ENCODE measurements around the gene NEMP1. TPM values are rescaled to one million over a fixed set of nuclear protein-coding genes. Genes with fewer than 3 reads are reported as not detected.

The NEMP1 gene
- total and polyA plus RNA-seq, 7 donors = 1.3 to 3.2 (median 2.4) TPM

DNA sequence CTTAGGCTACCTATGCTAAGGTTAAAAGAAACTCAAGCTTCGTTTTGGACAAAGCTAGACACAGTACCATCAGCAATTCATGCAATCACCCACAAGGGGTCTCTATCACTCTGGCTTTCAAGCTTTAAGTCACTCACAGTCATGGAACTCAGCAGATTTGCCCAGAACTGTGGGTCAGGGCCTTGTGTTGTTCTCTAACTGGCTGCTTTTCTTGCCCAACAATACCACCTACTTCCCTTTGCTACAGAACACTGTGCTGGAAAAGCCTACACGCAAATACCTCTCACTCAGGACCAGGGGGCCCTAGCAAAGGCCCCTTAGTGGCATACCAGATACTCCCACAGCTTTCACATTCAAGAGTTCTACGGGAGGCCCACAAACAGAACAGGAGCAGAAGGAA, 9.1 kb downstream of the NEMP1 start:
- peak; percentile 90 to 99 (median 95) for ATAC-seq
- intact Hi-C loops (cut with DNase I) = loop anchor here in 1 of 2 donors (1.0 to 2.0 kb wide), 2 partner anchors 43 to 115 kb away; no protein-coding TSS in a partner anchor
- no peak overlapping the region for H3K4me3 ChIP-seq
- no peaks in the 10 kb centered on the region for H3K9me3 ChIP-seq
- TF ChIP-seq, protein P1, sequence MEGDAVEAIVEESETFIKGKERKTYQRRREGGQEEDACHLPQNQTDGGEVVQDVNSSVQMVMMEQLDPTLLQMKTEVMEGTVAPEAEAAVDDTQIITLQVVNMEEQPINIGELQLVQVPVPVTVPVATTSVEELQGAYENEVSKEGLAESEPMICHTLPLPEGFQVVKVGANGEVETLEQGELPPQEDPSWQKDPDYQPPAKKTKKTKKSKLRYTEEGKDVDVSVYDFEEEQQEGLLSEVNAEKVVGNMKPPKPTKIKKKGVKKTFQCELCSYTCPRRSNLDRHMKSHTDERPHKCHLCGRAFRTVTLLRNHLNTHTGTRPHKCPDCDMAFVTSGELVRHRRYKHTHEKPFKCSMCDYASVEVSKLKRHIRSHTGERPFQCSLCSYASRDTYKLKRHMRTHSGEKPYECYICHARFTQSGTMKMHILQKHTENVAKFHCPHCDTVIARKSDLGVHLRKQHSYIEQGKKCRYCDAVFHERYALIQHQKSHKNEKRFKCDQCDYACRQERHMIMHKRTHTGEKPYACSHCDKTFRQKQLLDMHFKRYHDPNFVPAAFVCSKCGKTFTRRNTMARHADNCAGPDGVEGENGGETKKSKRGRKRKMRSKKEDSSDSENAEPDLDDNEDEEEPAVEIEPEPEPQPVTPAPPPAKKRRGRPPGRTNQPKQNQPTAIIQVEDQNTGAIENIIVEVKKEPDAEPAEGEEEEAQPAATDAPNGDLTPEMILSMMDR (IDR thresholded peaks at IDR 0.05) = peak; percentile 87
- H3K27me3 ChIP-seq (ENCODE audit: insufficient read depth in 3 of 3, low read length in 2 of 3) = no peaks in the 10 kb centered on the region
- no peaks in the 10 kb centered on the region for H3K4me1 ChIP-seq
- H3K27ac ChIP-seq = no peak overlapping the region
- peak in 1 of 2 donors; percentile 36 for DNase-seq
- 29 to 34% (median 33%) methylated on average over 3 of the region's 3 CpGs for whole genome bisulfite sequencing, 3 donors
- H3K36me3 ChIP-seq (ENCODE audit: insufficient read depth in 1 of 2, low read depth in 1 of 2) = peaks cover 4 to 42% of the 10 kb centered on the region in 2 donors

DNA sequence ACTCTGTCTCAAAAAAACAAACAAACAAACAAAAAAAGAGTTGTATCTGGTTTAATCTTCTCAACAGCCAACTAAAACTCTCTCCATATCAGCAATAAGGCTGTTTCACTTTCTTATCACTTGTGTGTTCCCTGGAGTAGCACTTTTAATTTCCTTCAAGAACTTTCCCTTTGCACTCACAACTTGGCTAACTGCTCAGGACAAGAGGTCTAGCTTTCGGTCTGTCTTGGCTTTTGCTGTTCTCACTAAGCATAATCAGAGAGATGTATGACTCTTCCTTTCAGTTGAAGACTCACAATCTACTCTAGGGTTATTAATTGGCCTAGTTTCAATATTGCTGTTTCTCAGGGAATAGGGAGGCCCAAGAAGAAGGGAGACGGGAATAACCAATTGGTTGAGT, 12.3 kb downstream of the NEMP1 start:
- TF ChIP-seq, protein P1 (IDR thresholded peaks at IDR 0.05) = no peak
- ATAC-seq = no peak
- intact Hi-C loops (cut with DNase I) = no loop called here

DNA sequence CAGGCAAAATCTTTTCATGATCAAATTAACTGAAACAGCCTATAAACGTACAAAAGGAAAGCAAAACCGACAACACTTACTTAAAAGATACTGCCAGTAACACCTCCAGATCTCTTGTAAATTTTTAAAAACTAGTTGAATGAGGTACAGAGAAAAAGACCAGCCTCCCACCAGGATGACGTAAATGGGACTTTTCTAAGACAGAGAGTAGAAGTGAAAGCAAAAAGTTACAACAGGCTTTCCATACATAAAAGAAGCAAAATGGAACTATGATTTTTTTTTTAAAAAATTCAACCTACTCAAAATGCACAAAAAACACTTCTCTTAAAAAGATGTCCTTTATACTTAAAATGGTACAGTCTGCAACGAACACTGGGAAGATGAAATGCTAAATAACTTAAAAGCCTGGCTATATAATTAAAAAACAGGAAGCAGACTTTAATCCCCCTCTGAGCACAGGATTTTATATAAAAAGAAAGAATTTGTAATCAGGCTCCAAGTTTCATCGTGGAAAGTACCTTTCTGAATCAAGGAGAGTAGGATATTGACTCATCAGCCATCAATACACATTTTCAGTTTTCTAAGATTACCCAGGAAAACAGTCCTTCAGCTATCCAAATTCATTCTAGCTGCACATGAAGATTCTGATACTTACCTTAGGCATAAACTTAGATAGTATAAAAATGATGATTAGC, 14.5 kb downstream of the NEMP1 start:
- Histone ChIP-seq H3K27ac (no peak overlapping the region), H3K4me3 (no peak overlapping the region)

More for the DNA sequence above, 12.3 kb downstream of the NEMP1 start:
- 87 to 96% (median 96%) methylated on average over 2 of the region's 2 CpGs for WGBS, 3 donors
- H3K9me3 ChIP-seq = no peaks in the 10 kb centered on the region
- H3K4me3 ChIP-seq = no peak overlapping the region
- H3K27me3 ChIP-seq (ENCODE audit: insufficient read depth in 3 of 3, low read length in 2 of 3) = no peaks in the 10 kb centered on the region
- H3K27ac ChIP-seq = no peak overlapping the region
- H3K36me3 ChIP-seq (ENCODE audit: insufficient read depth in 1 of 2, low read depth in 1 of 2) = peaks cover 4 to 41% of the 10 kb centered on the region in 2 donors
- H3K4me1 ChIP-seq = no peaks in the 10 kb centered on the region
- DNase-seq = no peak

DNA sequence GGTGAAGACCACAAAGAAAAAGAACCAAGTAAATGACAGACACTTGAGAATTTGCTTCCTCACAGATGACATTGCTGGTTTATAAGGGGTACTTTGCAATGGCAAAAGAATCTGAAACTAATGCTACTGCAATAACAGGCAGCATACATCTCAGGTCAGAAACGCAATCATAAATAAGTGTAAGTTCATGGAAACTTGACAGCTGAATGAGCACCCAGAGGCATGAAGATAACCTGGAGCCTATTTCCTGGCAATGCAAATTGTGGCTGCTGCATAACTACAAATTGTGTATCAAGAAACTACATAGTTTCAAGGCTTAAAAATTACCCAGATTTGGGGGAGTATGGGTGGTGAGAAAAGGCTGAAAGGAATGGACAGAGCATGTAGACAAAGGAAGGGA, 20.1 kb downstream of the NEMP1 start:
- DNase-seq = no peak
- no peak for ATAC-seq
- TF ChIP-seq, protein P1 (IDR thresholded peaks at IDR 0.05) = no peak
- no peak overlapping the region for H3K27ac ChIP-seq
- intact Hi-C loops (cut with DNase I) = no loop called here
- H3K9me3 ChIP-seq = no peaks in the 10 kb centered on the region
- 95 to 97% (median 97%) methylated on average over 1 of the region's 1 CpG for WGBS, 3 donors
- peaks cover 8 to 45% of the 10 kb centered on the region in 2 donors for H3K36me3 ChIP-seq (ENCODE audit: insufficient read depth in 1 of 2, low read depth in 1 of 2)
- no peaks in the 10 kb centered on the region for H3K27me3 ChIP-seq (ENCODE audit: insufficient read depth in 3 of 3, low read length in 2 of 3)
- H3K4me3 ChIP-seq = no peak overlapping the region
- no peaks in the 10 kb centered on the region for H3K4me1 ChIP-seq

More for the DNA sequence above, 14.5 kb downstream of the NEMP1 start:
- intact Hi-C loops (cut with DNase I) = loop anchor here in 1 of 2 donors (5.0 kb wide), 2 partner anchors 57 to 307 kb away; partner anchors contain the start of gene ZBTB39
- no peak for DNase-seq
- H3K36me3 ChIP-seq (ENCODE audit: insufficient read depth in 1 of 2, low read depth in 1 of 2) = peaks cover 4 to 43% of the 10 kb centered on the region in 2 donors
- ATAC-seq = no peak
- TF ChIP-seq, protein P1 (IDR thresholded peaks at IDR 0.05) = no peak
- H3K9me3 ChIP-seq = no peaks in the 10 kb centered on the region
- H3K4me1 ChIP-seq = no peaks in the 10 kb centered on the region
- WGBS, 3 donors = 77 to 81% (median 79%) methylated on average over 5 of the region's 5 CpGs
- no peaks in the 10 kb centered on the region for H3K27me3 ChIP-seq (ENCODE audit: insufficient read depth in 3 of 3, low read length in 2 of 3)
